K562 (cell line): ENCODE measurements around the gene DIS3L. TPM values are rescaled to one million over a fixed set of nuclear protein-coding genes. Genes with fewer than 3 reads are reported as not detected.

Source experiments
- CCNT2 ChIP-seq: IDR thresholded peaks from 2 replicates; pipeline ENCODE4 v1.6.1; 2011; ENCODE audit warnings: borderline replicate concordance, low read depth, mild to moderate bottlenecking, moderate library complexity, mixed read lengths, low read length; ENCODE audit not compliant: insufficient read length; ENCODE audit errors: extremely low read depth
- CREB1 ChIP-seq, 2 experiments: sonication (generic) in 1 of 2; formaldehyde crosslinking in 1 of 2; IDR thresholded peaks; 2 replicates each; pipeline versions ENCODE4 v1.6.1 to v1.8.0; 2012 to 2022; ENCODE audit warnings: inconsistent platforms in 1 of 2, mild to moderate bottlenecking in 1 of 2, missing genetic modification reagents in 1 of 2, moderate library complexity in 1 of 2
- ERF ChIP-seq: fragments of 450-650 bp; formaldehyde crosslinking; IDR thresholded peaks from 2 replicates; pipeline ENCODE4 v1.4.0; 2020; ENCODE audit warnings: mild to moderate bottlenecking, mixed read lengths
- HDAC1 ChIP-seq, 2 experiments: fragments of 450-650 bp; IDR thresholded peaks; 2 replicates each; pipeline ENCODE4 v1.6.1; 2016 to 2017; ENCODE audit warnings: inconsistent platforms in 1 of 2, mild to moderate bottlenecking in 1 of 2, moderate library complexity in 1 of 2
- KDM5B ChIP-seq: fragments of 200-600 bp; sonication (generic); IDR thresholded peaks from 2 replicates; pipeline ENCODE4 v1.6.1; 2012; ENCODE audit warnings: low read depth, mild to moderate bottlenecking, moderate library complexity, low read length, control low read depth, inconsistent platforms; ENCODE audit not compliant: insufficient replicate concordance
- MAFK ChIP-seq: IDR thresholded peaks from 2 replicates; pipeline ENCODE4 v1.6.1; 2011; ENCODE audit warnings: low read length, improper control_type of control experiment
- NFE2L1 ChIP-seq: fragments of 450-650 bp; IDR thresholded peaks from 2 replicates; pipeline ENCODE4 v1.6.1; 2016; ENCODE audit warnings: missing genetic modification characterization, low read depth, mild to moderate bottlenecking, missing compliant biosample characterization, moderate library complexity, borderline replicate concordance
- POLR2G ChIP-seq: fragments of 200-400 bp; formaldehyde crosslinking; IDR thresholded peaks from 2 replicates; pipeline ENCODE4 v1.6.1; 2017; ENCODE audit warnings: low read depth, mild to moderate bottlenecking, antibody characterized with exemption, low read length, moderate library complexity
- POLR2H ChIP-seq: IDR thresholded peaks from 2 replicates; pipeline ENCODE4 v1.6.1; 2016; ENCODE audit warnings: missing genetic modification characterization, low read depth, mild to moderate bottlenecking, control low read depth, missing compliant biosample characterization, moderate library complexity
- RBBP5 ChIP-seq: fragments of 200-600 bp; sonication (generic); IDR thresholded peaks from 2 replicates; pipeline ENCODE4 v1.6.1; 2012; ENCODE audit warnings: borderline replicate concordance, mild to moderate bottlenecking, low read length, control low read depth, inconsistent platforms; ENCODE audit not compliant: insufficient read depth, poor library complexity, severe bottlenecking
- RBFOX2 ChIP-seq: fragments of 200-400 bp; formaldehyde crosslinking; IDR thresholded peaks from 2 replicates; pipeline ENCODE4 v1.6.1; 2017; ENCODE audit warnings: low read depth, mild to moderate bottlenecking, low read length, moderate library complexity
- STAT5A ChIP-seq: IDR thresholded peaks from 2 replicates; pipeline ENCODE4 v1.6.1; 2012; ENCODE audit warnings: low read length, inconsistent platforms, borderline replicate concordance
- TBP ChIP-seq: optimal IDR thresholded peaks from 2 replicates; pipeline ENCODE3; 2011; ENCODE audit warnings: low read depth, low read length, improper control_type of control experiment
- TCF7 ChIP-seq: sonication (generic); IDR thresholded peaks from 2 replicates; pipeline ENCODE4 v1.6.1; 2016; ENCODE audit warnings: antibody characterized with exemption, borderline replicate concordance
- ZFX ChIP-seq: sonication (generic); formaldehyde crosslinking; IDR thresholded peaks from 2 replicates; pipeline ENCODE4 v1.8.0; 2022; ENCODE audit warnings: mild to moderate bottlenecking, missing genetic modification reagents, moderate library complexity
- polyA plus RNA-seq, 8 experiments: library from polyadenylated mRNA; depleted of rRNA in 4 of 8; stranded (reverse) in 5 of 8; unstranded in 3 of 8; fragments of >200 nt; fragmentation: Nextera tagmentation in 2 of 8; fragmentation: Illumina TruSeq in 1 of 8; extraction: Ambion mirVana in 2 of 8; extraction: Trizol in 1 of 8; gene quantifications; 2 replicates each; pipeline versions ENCODE4 v1.2.1 to v1.2.3, GENCODE V29; 2011 to 2014; ENCODE audit warnings: inconsistent platforms in 1 of 8, missing spikeins in 1 of 8
- total RNA-seq, 7 experiments: library from RNA; depleted of rRNA in 6 of 7; stranded (reverse); fragments of >200 nt in 6 of 7; fragmentation: Illumina TruSeq in 2 of 7; extraction: Trizol in 2 of 7; gene quantifications; 2 replicates each; pipeline versions ENCODE4 v1.2.1 to v1.2.3, GENCODE V29; 2011 to 2021; ENCODE audit warnings: low replicate concordance in 1 of 7
- TF ChIP-seq, protein P1 (sequence below): fragments of 200-800 bp; sonication (Bioruptor generic); IDR thresholded peaks from 2 replicates; pipeline ENCODE4 v1.6.1; 2017; ENCODE audit warnings: missing genetic modification characterization, missing compliant biosample characterization
- TF ChIP-seq, protein P2 (sequence below), 2 experiments: IDR thresholded peaks; 2 replicates each; pipeline ENCODE4 v1.6.1; 2011; ENCODE audit warnings: borderline replicate concordance in 1 of 2, control low read depth in 1 of 2, low read depth in 1 of 2, low read length in 1 of 2, mild to moderate bottlenecking in 1 of 2, mixed read lengths in 1 of 2, moderate library complexity in 1 of 2; ENCODE audit not compliant: insufficient read depth in 1 of 2, insufficient read length in 1 of 2, poor library complexity in 1 of 2, severe bottlenecking in 1 of 2; ENCODE audit errors: extremely low read depth in 1 of 2
- TF ChIP-seq, protein P3 (sequence below): sonication (generic); formaldehyde crosslinking; IDR thresholded peaks from 2 replicates; pipeline ENCODE4 v1.5.0; 2020; ENCODE audit warnings: missing genetic modification reagents
- TF ChIP-seq, protein P4 (sequence below): fragments of 250-450 bp; sonication (Bioruptor Pico); IDR thresholded peaks from 2 replicates; pipeline ENCODE4 v1.8.0; 2022; ENCODE audit warnings: inconsistent platforms, mild to moderate bottlenecking, moderate library complexity, borderline replicate concordance

Gene DIS3L
- total and polyA plus RNA-seq, 9 of the 15 experiments (the other 6 are each of a cell fraction or from before 2014, with no cell fraction given) = 5.9 to 34.6 (median 16.9) TPM

DNA sequence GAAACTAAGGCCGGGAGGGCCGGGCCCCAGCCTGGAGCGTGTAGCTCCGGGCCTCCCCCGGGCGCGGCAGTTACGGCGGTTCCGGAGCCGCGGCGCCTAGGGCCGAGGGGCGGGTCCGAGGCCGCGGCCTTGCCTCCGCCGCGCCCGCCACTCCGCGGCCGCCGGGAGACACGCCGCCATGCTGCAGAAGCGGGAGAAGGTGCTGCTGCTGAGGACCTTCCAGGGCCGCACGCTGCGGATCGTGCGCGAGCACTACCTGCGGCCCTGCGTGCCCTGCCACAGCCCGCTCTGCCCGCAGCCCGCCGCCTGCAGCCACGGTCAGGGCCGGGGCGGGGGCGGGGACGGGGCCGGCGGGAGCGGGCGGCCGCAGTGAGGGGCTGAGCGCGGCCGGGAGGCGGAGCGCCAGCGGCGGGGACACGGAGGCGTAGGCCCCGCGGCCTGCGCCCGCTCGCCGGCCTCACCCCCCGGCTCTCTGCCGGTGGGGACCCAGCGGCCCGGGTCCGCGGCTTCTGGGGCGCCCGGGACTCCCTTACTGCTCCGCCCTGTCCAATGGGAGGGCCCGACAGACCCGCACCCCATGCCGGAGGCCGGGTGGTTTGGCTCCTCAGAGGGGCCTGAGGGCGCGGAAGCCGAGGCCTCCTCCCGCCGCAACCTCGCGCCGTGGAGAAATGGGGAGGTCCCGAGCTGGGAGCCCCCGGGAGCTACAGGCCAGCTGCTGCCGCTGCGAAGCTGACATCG lies at the start of gene DIS3L (continued):
- TF ChIP-seq, protein P1, sequence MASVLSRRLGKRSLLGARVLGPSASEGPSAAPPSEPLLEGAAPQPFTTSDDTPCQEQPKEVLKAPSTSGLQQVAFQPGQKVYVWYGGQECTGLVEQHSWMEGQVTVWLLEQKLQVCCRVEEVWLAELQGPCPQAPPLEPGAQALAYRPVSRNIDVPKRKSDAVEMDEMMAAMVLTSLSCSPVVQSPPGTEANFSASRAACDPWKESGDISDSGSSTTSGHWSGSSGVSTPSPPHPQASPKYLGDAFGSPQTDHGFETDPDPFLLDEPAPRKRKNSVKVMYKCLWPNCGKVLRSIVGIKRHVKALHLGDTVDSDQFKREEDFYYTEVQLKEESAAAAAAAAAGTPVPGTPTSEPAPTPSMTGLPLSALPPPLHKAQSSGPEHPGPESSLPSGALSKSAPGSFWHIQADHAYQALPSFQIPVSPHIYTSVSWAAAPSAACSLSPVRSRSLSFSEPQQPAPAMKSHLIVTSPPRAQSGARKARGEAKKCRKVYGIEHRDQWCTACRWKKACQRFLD (CRISPR knock-in tag) = 0 out of 2 replicates have a peak, but pooled peaks have one; percentile 46
- TF ChIP-seq ZFX (CRISPR knock-in tag) = peak; percentile 97
- TF ChIP-seq NFE2L1 = no peak
- TF ChIP-seq TBP = peak; percentile 57
- TF ChIP-seq RBBP5 = peak; percentile 65
- peak; percentile 92 for TF ChIP-seq POLR2G
- 0 out of 2 replicates have a peak, but pooled peaks have one; percentile 10 for TF ChIP-seq ERF (CRISPR knock-in tag)
- peak; percentile 51 for TF ChIP-seq KDM5B
- TF ChIP-seq, protein P2, sequence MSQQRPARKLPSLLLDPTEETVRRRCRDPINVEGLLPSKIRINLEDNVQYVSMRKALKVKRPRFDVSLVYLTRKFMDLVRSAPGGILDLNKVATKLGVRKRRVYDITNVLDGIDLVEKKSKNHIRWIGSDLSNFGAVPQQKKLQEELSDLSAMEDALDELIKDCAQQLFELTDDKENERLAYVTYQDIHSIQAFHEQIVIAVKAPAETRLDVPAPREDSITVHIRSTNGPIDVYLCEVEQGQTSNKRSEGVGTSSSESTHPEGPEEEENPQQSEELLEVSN (IDR thresholded peaks at IDR 0.05; ENCODE audit: borderline replicate concordance in 1 of 2, extremely low read depth in 1 of 2, insufficient read depth in 1 of 2, insufficient read length in 1 of 2, low read depth in 1 of 2, low read length in 1 of 2, poor library complexity in 1 of 2, severe bottlenecking in 1 of 2) = peak; percentile 27 to 74
- TF ChIP-seq RBFOX2 = peak; percentile 91
- TF ChIP-seq, protein P3, sequence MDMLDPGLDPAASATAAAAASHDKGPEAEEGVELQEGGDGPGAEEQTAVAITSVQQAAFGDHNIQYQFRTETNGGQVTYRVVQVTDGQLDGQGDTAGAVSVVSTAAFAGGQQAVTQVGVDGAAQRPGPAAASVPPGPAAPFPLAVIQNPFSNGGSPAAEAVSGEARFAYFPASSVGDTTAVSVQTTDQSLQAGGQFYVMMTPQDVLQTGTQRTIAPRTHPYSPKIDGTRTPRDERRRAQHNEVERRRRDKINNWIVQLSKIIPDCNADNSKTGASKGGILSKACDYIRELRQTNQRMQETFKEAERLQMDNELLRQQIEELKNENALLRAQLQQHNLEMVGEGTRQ (CRISPR knock-in tag) = 0 out of 2 replicates have a peak, but pooled peaks have one; percentile 7
- TF ChIP-seq STAT5A = no peak
- TF ChIP-seq POLR2H (tag) = peak; percentile 78
- peak; percentile 26; the same call in 1 of the 2 replicates for TF ChIP-seq CREB1 (IDR thresholded peaks at IDR 0.05)
- no peak for TF ChIP-seq CREB1 (CRISPR knock-in tag; IDR thresholded peaks at IDR 0.05)
- no peak for TF ChIP-seq TCF7
- peak in 1 of 2 experiments; percentile 46; a peak in 1 of 4 replicates for TF ChIP-seq HDAC1 (IDR thresholded peaks at IDR 0.05)
- TF ChIP-seq MAFK = no peak
- peak; percentile 42 for TF ChIP-seq CCNT2
- TF ChIP-seq, protein P4, sequence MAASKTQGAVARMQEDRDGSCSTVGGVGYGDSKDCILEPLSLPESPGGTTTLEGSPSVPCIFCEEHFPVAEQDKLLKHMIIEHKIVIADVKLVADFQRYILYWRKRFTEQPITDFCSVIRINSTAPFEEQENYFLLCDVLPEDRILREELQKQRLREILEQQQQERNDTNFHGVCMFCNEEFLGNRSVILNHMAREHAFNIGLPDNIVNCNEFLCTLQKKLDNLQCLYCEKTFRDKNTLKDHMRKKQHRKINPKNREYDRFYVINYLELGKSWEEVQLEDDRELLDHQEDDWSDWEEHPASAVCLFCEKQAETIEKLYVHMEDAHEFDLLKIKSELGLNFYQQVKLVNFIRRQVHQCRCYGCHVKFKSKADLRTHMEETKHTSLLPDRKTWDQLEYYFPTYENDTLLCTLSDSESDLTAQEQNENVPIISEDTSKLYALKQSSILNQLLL (CRISPR knock-in tag) = no peak
